Panc1 (cell line): ENCODE measurements around the gene CBL. TPM values are rescaled to one million over a fixed set of nuclear protein-coding genes. Genes with fewer than 3 reads are reported as not detected.

Experiments used
- ATAC-seq: fragments of 200-7000 bp; cut with Tn5 transposase; 2 replicates; pipeline ENCODE4 v1.9.1; 2020; ENCODE audit warnings: mild to moderate bottlenecking, moderate library complexity
- BruUV-seq: library from RNA; stranded (reverse); fragments of 400-500 nt; replicated peaks from 2 replicates; lab custom pipeline; 2021; lab: Mats Ljungman, UMichigan
- CTCF ChIA-PET: fragments of 300-600 bp; sonication (Branson Sonifier 250); formaldehyde crosslinking; loops from one replicate; lab custom pipeline; 2022; ENCODE audit warnings: antibody characterized with exemption; lab: Charles Lee
- POLR2A ChIA-PET: fragments of 300-600 bp; sonication (Branson Sonifier 250); formaldehyde crosslinking; loops from one replicate; lab custom pipeline; 2022; ENCODE audit warnings: antibody characterized with exemption; lab: Charles Lee
- DNase-seq: peaks from one replicate; pipeline ENCODE4 v3.0.0-alpha.2; 2010; ENCODE audit warnings: low read depth, low spot score
- H3K27ac ChIP-seq: 2 replicates; pipeline ENCODE4 v1.5.1; 2011; ENCODE audit warnings: mild to moderate bottlenecking, low read length, inconsistent platforms
- H3K27me3 ChIP-seq: fragments of 200-500 bp; sonication (Bioruptor generic); 2 replicates; pipeline ENCODE4 v1.6.0; 2014; ENCODE audit warnings: low read length, inconsistent platforms; ENCODE audit not compliant: control insufficient read depth, insufficient read depth
- H3K36me3 ChIP-seq: fragments of 200-500 bp; sonication (Bioruptor generic); 2 replicates; pipeline ENCODE4 v1.5.1; 2014; ENCODE audit warnings: inconsistent platforms, mild to moderate bottlenecking, low read length, moderate library complexity; ENCODE audit not compliant: control insufficient read depth, insufficient read depth
- H3K4me1 ChIP-seq: 2 replicates; pipeline ENCODE4 v1.5.1; 2011; ENCODE audit warnings: inconsistent platforms, mild to moderate bottlenecking, low read length, moderate library complexity; ENCODE audit not compliant: control insufficient read depth, insufficient read depth
- H3K4me3 ChIP-seq, 2 experiments: 2 replicates each; pipeline ENCODE4 v1.5.1; 2011 to 2012; ENCODE audit warnings: low read depth in 2 of 2, low read length in 2 of 2, mild to moderate bottlenecking in 2 of 2, inconsistent platforms in 1 of 2, moderate library complexity in 1 of 2
- H3K9me3 ChIP-seq: fragments of 200-500 bp; sonication (Bioruptor generic); 2 replicates; pipeline ENCODE4 v1.5.1; 2014; ENCODE audit warnings: low read depth, mild to moderate bottlenecking, inconsistent platforms, low read length, moderate library complexity; ENCODE audit not compliant: control insufficient read depth, insufficient read depth
- CTCF ChIP-seq: fragments of 450-650 bp; IDR thresholded peaks from 2 replicates; pipeline ENCODE4 v1.5.1; 2017; ENCODE audit warnings: mild to moderate bottlenecking
- POLR2AphosphoS5 ChIP-seq: IDR thresholded peaks from 2 replicates; pipeline ENCODE4 v1.6.1; 2012; ENCODE audit warnings: mild to moderate bottlenecking, low read depth, low read length, moderate library complexity
- REST ChIP-seq, 2 experiments: IDR thresholded peaks; 2 replicates each; pipeline ENCODE4 v1.6.1; 2011 to 2012; ENCODE audit warnings: low read depth in 2 of 2, control low read depth in 1 of 2, low read length in 1 of 2, mild to moderate bottlenecking in 1 of 2, moderate library complexity in 1 of 2; ENCODE audit not compliant: insufficient read depth in 1 of 2
- SIN3A ChIP-seq: IDR thresholded peaks from 2 replicates; pipeline ENCODE4 v1.6.1; 2012; ENCODE audit warnings: low read depth, mild to moderate bottlenecking, low read length, moderate library complexity, borderline replicate concordance; ENCODE audit not compliant: insufficient read depth
- TCF7L2 ChIP-seq: IDR thresholded peaks from 2 replicates; pipeline ENCODE4 v1.6.1; 2011; ENCODE audit warnings: mild to moderate bottlenecking, low read depth, low read length, inconsistent platforms
- in situ Hi-C: cut with HindIII; loops from 2 replicates; pipeline ENCODE4 v1.10.0; 2016; ENCODE audit warnings: low sequenced_read_pairs, low pct_unique_long_range_greater_than_20kb
- intact Hi-C: fragments of 100-400 bp; cut with micrococcal nuclease; formaldehyde crosslinking; loops from one replicate; pipeline ENCODE4 v1.10.0; 2022; ENCODE audit not compliant: unreplicated experiment
- total RNA-seq: library from RNA; stranded (reverse); gene quantifications from one replicate; pipeline ENCODE4 v1.2.1, GENCODE V29; 2021; ENCODE audit not compliant: unreplicated experiment

Gene CBL
- total RNA-seq, 1 experiment from 2014 or later, result 69.9 TPM

- no TSS peak for BruUV-seq
- TF ChIP-seq REST (IDR thresholded peaks at IDR 0.05; ENCODE audit: insufficient read depth in 1 of 2, low read depth in 2 of 2, low read length in 1 of 2) (no peak), POLR2AphosphoS5 (no peak), CTCF (no peak), TCF7L2 (no peak)
- ChIA-PET POLR2A (no interaction called here), CTCF (interaction anchor here (0.6 to 0.7 kb wide), 2 partner anchors 50 to 162 kb away, joined by 3 to 4 read pairs; no protein-coding TSS in a partner anchor)
- H3K4me3 ChIP-seq, result no peak overlapping the region
- H3K36me3 ChIP-seq, result no peaks in the 10 kb centered on the region
- no peak for DNase-seq
- H3K4me1 ChIP-seq, result peaks cover 28% of the 10 kb centered on the region
- H3K27me3 ChIP-seq, result no peaks in the 10 kb centered on the region
- intact Hi-C loops (no loop called here), in situ Hi-C loops (no loop called here)
- no peak overlapping the region for H3K27ac ChIP-seq
- H3K9me3 ChIP-seq, result no peaks in the 10 kb centered on the region
- no peak for ATAC-seq
Observed at GRCh38 chr11:119341222-119342022, 135.3 kb downstream of the CBL start.

- intact Hi-C loops (no loop called here), in situ Hi-C loops (no loop called here)
- H3K4me1 ChIP-seq, result peaks cover 23% of the 10 kb centered on the region
- ATAC-seq (no peak), DNase-seq (no peak)
- no peak overlapping the region for H3K4me3 ChIP-seq
- H3K9me3 ChIP-seq, result no peaks in the 10 kb centered on the region
- TF ChIP-seq POLR2AphosphoS5, result no peak
- no peak for TF ChIP-seq SIN3A
- TF ChIP-seq TCF7L2, result no peak
- no peak for TF ChIP-seq CTCF
- TF ChIP-seq REST (IDR thresholded peaks at IDR 0.05; ENCODE audit: insufficient read depth in 1 of 2, low read depth in 2 of 2, low read length in 1 of 2), result no peak
- no peaks in the 10 kb centered on the region for H3K27me3 ChIP-seq
- CTCF ChIA-PET, result no interaction called here
- POLR2A ChIA-PET, result no interaction called here
- H3K36me3 ChIP-seq, result no peaks in the 10 kb centered on the region
- no TSS peak for BruUV-seq
- H3K27ac ChIP-seq, result no peak overlapping the region
Observed at GRCh38 chr11:119342023-119342300, 135.8 kb downstream of the CBL start.
